ENCODE measurements around the gene GGT7. TPM values are rescaled to one million over a fixed set of nuclear protein-coding genes. Genes with fewer than 3 reads are reported as not detected.
"Not testable (repeated sequence)": the region's sequence is repeated elsewhere in the genome, so short reads cannot be mapped to it uniquely, and the experiment has no call there.

The GGT7 gene
- polyA plus RNA-seq, 3 donors, result 18.4 to 34.4 (median 22.8) TPM

GRCh38 chr20:34888468-34888867, 15.8 kb upstream of the GGT7 start:
- DNase-seq (ENCODE audit: extremely low read depth in 1 of 11, low read depth in 9 of 11, low spot score in 4 of 11), result no peak

- no peak for DNase-seq (ENCODE audit: extremely low read depth in 1 of 11, low read depth in 9 of 11, low spot score in 4 of 11)
Measured at GRCh38 chr20:34887023-34887422, 14.4 kb upstream of the GGT7 start.

GRCh38 chr20:34886122-34886521, 13.5 kb upstream of the GGT7 start:
- no peak for DNase-seq (ENCODE audit: extremely low read depth in 1 of 11, low read depth in 9 of 11, low spot score in 4 of 11)

- DNase-seq (ENCODE audit: extremely low read depth in 1 of 11, low read depth in 9 of 11, low spot score in 4 of 11), result no peak
Measured at GRCh38 chr20:34884260-34884659, 11.6 kb upstream of the GGT7 start.

- DNase-seq (ENCODE audit: extremely low read depth in 1 of 11, low read depth in 9 of 11, low spot score in 4 of 11), result no peak
Measured at GRCh38 chr20:34883809-34884208, 11.2 kb upstream of the GGT7 start.

- no peak for DNase-seq (ENCODE audit: extremely low read depth in 1 of 11, low read depth in 9 of 11, low spot score in 4 of 11)
Measured at GRCh38 chr20:34883087-34883688, 10.5 kb upstream of the GGT7 start.

GRCh38 chr20:34881689-34882088, 9.0 kb upstream of the GGT7 start:
- no peak for DNase-seq (ENCODE audit: extremely low read depth in 1 of 11, low read depth in 9 of 11, low spot score in 4 of 11)

GRCh38 chr20:34880971-34881370, 8.3 kb upstream of the GGT7 start:
- DNase-seq (ENCODE audit: extremely low read depth in 1 of 11, low read depth in 9 of 11, low spot score in 4 of 11), result not testable (repeated sequence)

- DNase-seq (ENCODE audit: extremely low read depth in 1 of 11, low read depth in 9 of 11, low spot score in 4 of 11), result no peak
Measured at GRCh38 chr20:34880215-34880850, 7.7 kb upstream of the GGT7 start.

GRCh38 chr20:34876406-34877282, 4.0 kb upstream of the GGT7 start, which contains the start of gene ACSS2:
ACSS2 (plus strand) TSS chr20:34876612; CDS start chr20:34876646, 34 bp downstream.
- peak in 6 of 11 donors; percentile 84 to 93 (median 87) for DNase-seq (ENCODE audit: extremely low read depth in 1 of 11, low read depth in 9 of 11, low spot score in 4 of 11)

- DNase-seq (ENCODE audit: extremely low read depth in 1 of 11, low read depth in 9 of 11, low spot score in 4 of 11), result peak in 5 of 11 donors; percentile 88 to 95 (median 94)
Measured at GRCh38 chr20:34875642-34876405, 3.2 kb upstream of the GGT7 start.

- peak in 9 of 11 donors; percentile 49 to 81 (median 65) for DNase-seq (ENCODE audit: extremely low read depth in 1 of 11, low read depth in 9 of 11, low spot score in 4 of 11)
Measured at GRCh38 chr20:34874094-34874654, 1.5 kb upstream of the GGT7 start.

- DNase-seq (ENCODE audit: extremely low read depth in 1 of 11, low read depth in 9 of 11, low spot score in 4 of 11), result no peak
Measured at GRCh38 chr20:34873583-34874093, 982 bp upstream of the GGT7 start.

- no peak for DNase-seq (ENCODE audit: extremely low read depth in 1 of 11, low read depth in 9 of 11, low spot score in 4 of 11)
Measured at GRCh38 chr20:34871966-34872621, 562 bp downstream of the GGT7 start.

GRCh38 chr20:34871320-34871926, 1.2 kb downstream of the GGT7 start:
- DNase-seq (ENCODE audit: extremely low read depth in 1 of 11, low read depth in 9 of 11, low spot score in 4 of 11), result no peak

- no peak for DNase-seq (ENCODE audit: extremely low read depth in 1 of 11, low read depth in 9 of 11, low spot score in 4 of 11)
Measured at GRCh38 chr20:34864216-34864615, 8.4 kb downstream of the GGT7 start.

GRCh38 chr20:34863421-34863965, 9.2 kb downstream of the GGT7 start:
- DNase-seq (ENCODE audit: extremely low read depth in 1 of 11, low read depth in 9 of 11, low spot score in 4 of 11), result no peak
